PC-3 (cell line): ENCODE results near the gene NUFIP1. TPM values are rescaled to one million over a fixed set of nuclear protein-coding genes. Genes with fewer than 3 reads are reported as not detected.

Experiments
- ATAC-seq: fragments of 200-7000 bp; cut with Tn5 transposase; 2 replicates; pipeline ENCODE4 v1.9.1; 2020; ENCODE audit warnings: mild to moderate bottlenecking, moderate library complexity
- BruUV-seq: library from RNA; stranded (reverse); fragments of 400-500 nt; replicated peaks from 2 replicates; lab custom pipeline; 2021; lab: Mats Ljungman, UMichigan
- CTCF ChIA-PET: fragments of 300-600 bp; sonication (Branson Sonifier 250); formaldehyde crosslinking; loops from one replicate; lab custom pipeline; 2022; ENCODE audit warnings: antibody characterized with exemption; lab: Charles Lee
- POLR2A ChIA-PET: fragments of 300-600 bp; sonication (Branson Sonifier 250); formaldehyde crosslinking; loops from one replicate; lab custom pipeline; 2022; ENCODE audit warnings: antibody characterized with exemption; ENCODE audit not compliant: unreplicated experiment; lab: Charles Lee
- DNase-seq: peaks from one replicate; pipeline ENCODE4 v3.0.0-alpha.2; 2015
- H2AFZ ChIP-seq: fragments of 300-600 bp; sonication (generic); 2 replicates; pipeline ENCODE4 v1.6.0; 2016; ENCODE audit warnings: antibody characterized with exemption, low read length
- H3F3A ChIP-seq: fragments of 300-600 bp; sonication (generic); one replicate; pipeline ENCODE4 v1.6.0; 2017; ENCODE audit warnings: antibody characterized with exemption, low read length, control low read depth, mild to moderate bottlenecking; ENCODE audit not compliant: unreplicated experiment
- H3K27ac ChIP-seq: fragments of 300-600 bp; sonication (generic); 2 replicates; pipeline ENCODE4 v1.5.1; 2016; ENCODE audit warnings: mild to moderate bottlenecking, low read length
- H3K27me3 ChIP-seq: fragments of 300-600 bp; sonication (generic); 2 replicates; pipeline ENCODE4 v1.6.1; 2016; ENCODE audit warnings: low read length, mixed read lengths
- H3K36me3 ChIP-seq: fragments of 300-600 bp; sonication (generic); 2 replicates; pipeline ENCODE4 v1.6.1; 2016; ENCODE audit warnings: low read depth, mixed run types, low read length, mixed read lengths
- H3K4me1 ChIP-seq: fragments of 300-600 bp; sonication (generic); 2 replicates; pipeline ENCODE4 v1.5.1; 2016; ENCODE audit warnings: low read length; ENCODE audit not compliant: insufficient read depth
- H3K4me2 ChIP-seq: fragments of 300-600 bp; sonication (generic); 2 replicates; pipeline ENCODE4 v1.6.0; 2016; ENCODE audit warnings: low read length
- H3K4me3 ChIP-seq: fragments of 300-600 bp; sonication (generic); 2 replicates; pipeline ENCODE4 v1.5.1; 2016; ENCODE audit warnings: mild to moderate bottlenecking, low read length, mixed read lengths
- H3K79me2 ChIP-seq: fragments of 300-600 bp; sonication (generic); 2 replicates; pipeline ENCODE4 v1.6.1; 2017; ENCODE audit warnings: low read length, mixed read lengths
- H3K9ac ChIP-seq: fragments of 300-600 bp; sonication (generic); 2 replicates; pipeline ENCODE4 v1.6.0; 2016; ENCODE audit warnings: mild to moderate bottlenecking, low read length
- H3K9me2 ChIP-seq: fragments of 300-600 bp; sonication (generic); replicated peaks from 2 replicates; pipeline ENCODE4 v1.6.1; 2016; ENCODE audit warnings: mixed run types, low read length, mixed read lengths
- H3K9me3 ChIP-seq: fragments of 300-600 bp; sonication (generic); 2 replicates; pipeline ENCODE4 v1.6.1; 2016; ENCODE audit warnings: low read length, mixed read lengths
- H4K20me1 ChIP-seq: fragments of 300-600 bp; sonication (generic); 2 replicates; pipeline ENCODE4 v1.6.1; 2016; ENCODE audit warnings: low read length, mixed read lengths
- EZH2 ChIP-seq: fragments of 300-600 bp; sonication (generic); IDR thresholded peaks from one replicate; pipeline ENCODE4 v1.6.1; 2017; ENCODE audit warnings: antibody characterized with exemption, mild to moderate bottlenecking, low read length; ENCODE audit not compliant: unreplicated experiment
- EZH2phosphoT487 ChIP-seq: fragments of 300-600 bp; sonication (generic); IDR thresholded peaks from 2 replicates; pipeline ENCODE4 v1.6.1; 2018; ENCODE audit warnings: mild to moderate bottlenecking, antibody characterized with exemption, low read length, borderline replicate concordance
- intact Hi-C: fragments of 100-400 bp; cut with micrococcal nuclease; formaldehyde crosslinking; loops from 2 replicates; pipeline ENCODE4 v1.9.0; 2023
- total RNA-seq: library from RNA; depleted of rRNA; stranded (reverse); fragments of >200 nt; gene quantifications from 2 replicates; pipeline ENCODE4 v1.2.3, GENCODE V29; 2014
- TF ChIP-seq, protein P1 (sequence below): fragments of 300-600 bp; sonication (generic); conservative IDR thresholded peaks from 2 replicates; pipeline ENCODE4 v1.5.1; 2017; ENCODE audit warnings: antibody characterized with exemption, low read depth, mild to moderate bottlenecking, low read length

Gene NUFIP1
- total RNA-seq, 1 experiment from 2014 or later: 4.0 TPM

DNA sequence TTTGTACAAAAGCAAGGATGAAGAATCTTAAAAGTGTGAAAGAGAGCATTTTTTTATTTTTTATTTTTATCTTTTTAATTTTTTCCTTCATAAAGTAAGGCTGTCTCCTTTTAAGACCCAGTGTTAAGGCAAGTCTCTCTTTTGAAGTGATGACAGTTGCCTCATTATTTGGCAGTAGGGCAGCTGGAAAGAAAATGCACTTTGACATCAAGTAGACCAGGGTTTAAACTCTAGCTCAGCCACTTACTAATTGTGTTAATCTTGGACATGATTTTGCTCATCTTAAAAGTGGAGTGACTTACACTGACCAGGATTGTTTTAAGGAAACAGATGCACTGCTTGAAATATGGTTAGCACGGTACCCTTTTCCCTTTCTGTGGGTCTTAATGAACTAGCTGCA, 18.6 kb upstream of the NUFIP1 start:
- no peaks in the 10 kb centered on the region for H3K4me1 ChIP-seq
- no peak overlapping the region for H3K9ac ChIP-seq
- BruUV-seq: no TSS peak
- H3K4me3 ChIP-seq: no peak overlapping the region
- H3K79me2 ChIP-seq: no peaks in the 10 kb centered on the region
- no peak overlapping the region for H2AFZ ChIP-seq
- no peak for ATAC-seq
- TF ChIP-seq EZH2 (no peak), EZH2phosphoT487 (no peak)
- TF ChIP-seq, protein P1, sequence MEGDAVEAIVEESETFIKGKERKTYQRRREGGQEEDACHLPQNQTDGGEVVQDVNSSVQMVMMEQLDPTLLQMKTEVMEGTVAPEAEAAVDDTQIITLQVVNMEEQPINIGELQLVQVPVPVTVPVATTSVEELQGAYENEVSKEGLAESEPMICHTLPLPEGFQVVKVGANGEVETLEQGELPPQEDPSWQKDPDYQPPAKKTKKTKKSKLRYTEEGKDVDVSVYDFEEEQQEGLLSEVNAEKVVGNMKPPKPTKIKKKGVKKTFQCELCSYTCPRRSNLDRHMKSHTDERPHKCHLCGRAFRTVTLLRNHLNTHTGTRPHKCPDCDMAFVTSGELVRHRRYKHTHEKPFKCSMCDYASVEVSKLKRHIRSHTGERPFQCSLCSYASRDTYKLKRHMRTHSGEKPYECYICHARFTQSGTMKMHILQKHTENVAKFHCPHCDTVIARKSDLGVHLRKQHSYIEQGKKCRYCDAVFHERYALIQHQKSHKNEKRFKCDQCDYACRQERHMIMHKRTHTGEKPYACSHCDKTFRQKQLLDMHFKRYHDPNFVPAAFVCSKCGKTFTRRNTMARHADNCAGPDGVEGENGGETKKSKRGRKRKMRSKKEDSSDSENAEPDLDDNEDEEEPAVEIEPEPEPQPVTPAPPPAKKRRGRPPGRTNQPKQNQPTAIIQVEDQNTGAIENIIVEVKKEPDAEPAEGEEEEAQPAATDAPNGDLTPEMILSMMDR: no peak
- peaks cover 4% of the 10 kb centered on the region; the same call in 1 of the 2 replicates for H3K36me3 ChIP-seq
- no peaks in the 10 kb centered on the region for H4K20me1 ChIP-seq
- H3K4me2 ChIP-seq: no peak overlapping the region
- no peak overlapping the region for H3K27ac ChIP-seq
- intact Hi-C loops: no loop called here
- H3K9me2 ChIP-seq: no peaks in the 10 kb centered on the region
- ChIA-PET POLR2A (no interaction called here), CTCF (no interaction called here)
- H3F3A ChIP-seq: no peaks in the 10 kb centered on the region
- no peaks in the 10 kb centered on the region for H3K9me3 ChIP-seq
- no peak for DNase-seq
- H3K27me3 ChIP-seq: no peaks in the 10 kb centered on the region

DNA sequence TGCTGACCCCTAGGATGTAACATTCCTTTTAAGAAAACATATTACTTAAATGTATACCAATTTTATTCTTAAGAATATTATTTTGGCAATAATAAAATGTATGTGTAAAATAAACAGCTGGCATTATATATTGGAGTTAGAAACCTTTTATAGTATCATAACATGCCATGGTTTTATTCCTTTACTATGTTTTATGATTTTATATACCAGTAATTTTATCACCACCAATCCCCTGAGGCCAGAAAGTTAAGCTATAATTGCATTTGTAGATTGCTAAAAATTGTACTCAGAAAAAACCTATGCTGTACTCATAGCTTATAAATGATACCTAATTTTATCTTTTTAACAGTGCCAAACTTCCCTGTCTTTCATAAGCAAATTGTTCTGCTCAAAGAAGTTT, 18.0 kb upstream of the NUFIP1 start:
- Histone ChIP-seq H3K9me3 (no peaks in the 10 kb centered on the region), H3K79me2 (no peaks in the 10 kb centered on the region), H3K9me2 (no peaks in the 10 kb centered on the region), H4K20me1 (no peaks in the 10 kb centered on the region), H3K27ac (no peak overlapping the region), H3K27me3 (no peaks in the 10 kb centered on the region), H3K4me1 (no peaks in the 10 kb centered on the region), H2AFZ (no peak overlapping the region), H3F3A (no peaks in the 10 kb centered on the region), H3K4me3 (no peak overlapping the region), H3K36me3 (peaks cover 4% of the 10 kb centered on the region; the same call in 1 of the 2 replicates), H3K9ac (no peak overlapping the region), H3K4me2 (no peak overlapping the region)
- DNase-seq: no peak
- TF ChIP-seq EZH2phosphoT487 (no peak), EZH2 (no peak)
- TF ChIP-seq, protein P1: no peak
- BruUV-seq: no TSS peak
- ATAC-seq: no peak
- intact Hi-C loops: no loop called here
- CTCF ChIA-PET: no interaction called here
- POLR2A ChIA-PET: no interaction called here

DNA sequence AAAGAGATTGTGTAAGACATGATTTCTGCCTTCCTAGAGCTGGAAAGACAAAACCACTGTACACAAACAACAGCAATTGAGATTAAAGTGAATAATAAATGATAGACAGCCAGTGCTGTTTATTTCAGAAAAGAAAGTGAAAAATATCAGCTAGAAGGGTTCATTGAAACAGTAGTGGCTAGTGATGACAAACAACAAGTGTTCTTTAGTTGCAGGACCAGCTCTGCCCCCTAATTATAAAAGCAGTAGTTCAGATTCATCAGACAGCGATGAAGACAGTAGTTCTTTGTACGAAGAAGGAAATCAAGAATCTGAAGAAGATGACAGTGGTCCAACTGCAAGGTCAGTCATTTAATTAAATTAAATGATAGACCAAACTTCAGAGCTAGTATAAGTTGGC, 14.8 kb upstream of the NUFIP1 start:
- H3K4me3 ChIP-seq: no peak overlapping the region
- ATAC-seq (no peak), DNase-seq (no peak)
- CTCF ChIA-PET: no interaction called here
- no peaks in the 10 kb centered on the region; the same call in 1 of the 2 replicates for H3K36me3 ChIP-seq
- H3K4me2 ChIP-seq: no peak overlapping the region
- H3F3A ChIP-seq: no peaks in the 10 kb centered on the region
- no peaks in the 10 kb centered on the region for H4K20me1 ChIP-seq
- no peak overlapping the region for H2AFZ ChIP-seq
- H3K9ac ChIP-seq: no peak overlapping the region
- no peaks in the 10 kb centered on the region for H3K27me3 ChIP-seq
- no peaks in the 10 kb centered on the region for H3K79me2 ChIP-seq
- no peaks in the 10 kb centered on the region for H3K9me2 ChIP-seq
- BruUV-seq: no TSS peak
- no peak overlapping the region for H3K27ac ChIP-seq
- POLR2A ChIA-PET: interaction anchor here (0.7 kb wide), 1 partner anchor 89 kb away, joined by 3 read pairs; no protein-coding TSS in a partner anchor
- intact Hi-C loops: no loop called here
- no peaks in the 10 kb centered on the region for H3K4me1 ChIP-seq
- TF ChIP-seq EZH2phosphoT487: no peak
- TF ChIP-seq, protein P1: no peak
- no peak for TF ChIP-seq EZH2
- no peaks in the 10 kb centered on the region for H3K9me3 ChIP-seq
